ENCODE data around the gene ETV5. TPM values are rescaled to one million over a fixed set of nuclear protein-coding genes. Genes with fewer than 3 reads are reported as not detected.

ETV5 gene
- polyA plus RNA-seq, 1 of the 3 experiments (the other 2 are of a cell fraction): 20.9 TPM

DNA sequence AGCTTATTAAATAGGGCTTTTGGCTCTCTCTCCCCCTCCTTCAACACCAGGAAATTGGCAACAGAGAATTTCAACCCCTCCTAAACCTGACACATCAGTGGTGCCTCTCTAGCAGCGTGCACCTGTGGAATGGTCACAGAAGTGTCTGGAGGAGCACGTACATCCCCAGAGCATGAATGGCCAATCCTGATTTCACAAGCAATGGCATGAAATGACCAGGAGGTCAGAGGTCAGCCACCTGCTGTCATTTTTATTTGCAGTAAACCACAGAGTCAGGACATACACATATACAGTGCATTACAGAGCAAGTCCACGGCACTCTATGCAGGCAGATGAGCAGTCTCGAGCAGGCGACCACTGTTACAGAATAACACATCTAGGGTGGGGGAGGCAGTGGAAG is 25.1 kb upstream of the ETV5 start:
- Histone ChIP-seq H3F3A (replicated peaks; ENCODE audit: insufficient read depth) (no peaks in the 10 kb centered on the region), H3K9me3 (no peaks in the 10 kb centered on the region), H3K27ac (ENCODE audit: low read depth in 2 of 2, low read length in 1 of 2) (no peak overlapping the region), H3K36me3 (replicated peaks in 1 of 2; ENCODE audit: control insufficient read depth in 1 of 2, insufficient read depth in 2 of 2, low read length in 1 of 2) (no peaks in the 10 kb centered on the region), H3K9me2 (no peaks in the 10 kb centered on the region), H3K27me3 (ENCODE audit: insufficient read depth) (no peaks in the 10 kb centered on the region; the same call in 1 of the 2 replicates), H3K4me2 (no peak overlapping the region), H3K4me1 (ENCODE audit: control insufficient read depth in 1 of 2, insufficient read depth in 2 of 2, low read depth in 1 of 2, low read length in 1 of 2) (peaks cover 0 to 3% of the 10 kb centered on the region in 2 experiments; a peak in 1 of 4 replicates), H2AFZ (ENCODE audit: low read depth) (no peak overlapping the region), H3K79me2 (ENCODE audit: insufficient read depth) (no peaks in the 10 kb centered on the region), H3K9ac (no peak overlapping the region), H4K20me1 (ENCODE audit: insufficient read depth) (no peaks in the 10 kb centered on the region), H3K4me3 (ENCODE audit: low read depth in 2 of 2, low read length in 1 of 2) (no peak overlapping the region)
- WGBS (ENCODE audit: low lambda C conversion rate): 49% methylated on average over 5 of the region's 5 CpGs
- TF ChIP-seq TEAD4 (IDR thresholded peaks at IDR 0.05; ENCODE audit: borderline replicate concordance, insufficient read depth) (no peak), TAF1 (IDR thresholded peaks at IDR 0.05; ENCODE audit: borderline replicate concordance, low read depth, low read length) (no peak), MXI1 (IDR thresholded peaks at IDR 0.05; ENCODE audit: low read depth, low read length) (no peak), NFIC (IDR thresholded peaks at IDR 0.05; ENCODE audit: borderline replicate concordance) (no peak), RAD21 (IDR thresholded peaks at IDR 0.05; ENCODE audit: low read length) (no peak)
- TF ChIP-seq, protein P1, sequence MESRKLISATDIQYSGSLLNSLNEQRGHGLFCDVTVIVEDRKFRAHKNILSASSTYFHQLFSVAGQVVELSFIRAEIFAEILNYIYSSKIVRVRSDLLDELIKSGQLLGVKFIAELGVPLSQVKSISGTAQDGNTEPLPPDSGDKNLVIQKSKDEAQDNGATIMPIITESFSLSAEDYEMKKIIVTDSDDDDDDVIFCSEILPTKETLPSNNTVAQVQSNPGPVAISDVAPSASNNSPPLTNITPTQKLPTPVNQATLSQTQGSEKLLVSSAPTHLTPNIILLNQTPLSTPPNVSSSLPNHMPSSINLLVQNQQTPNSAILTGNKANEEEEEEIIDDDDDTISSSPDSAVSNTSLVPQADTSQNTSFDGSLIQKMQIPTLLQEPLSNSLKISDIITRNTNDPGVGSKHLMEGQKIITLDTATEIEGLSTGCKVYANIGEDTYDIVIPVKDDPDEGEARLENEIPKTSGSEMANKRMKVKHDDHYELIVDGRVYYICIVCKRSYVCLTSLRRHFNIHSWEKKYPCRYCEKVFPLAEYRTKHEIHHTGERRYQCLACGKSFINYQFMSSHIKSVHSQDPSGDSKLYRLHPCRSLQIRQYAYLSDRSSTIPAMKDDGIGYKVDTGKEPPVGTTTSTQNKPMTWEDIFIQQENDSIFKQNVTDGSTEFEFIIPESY (IDR thresholded peaks at IDR 0.05; ENCODE audit: borderline replicate concordance, low read depth): no peak
- DNase-seq: no peak
- ChIA-PET CTCF (interaction anchor here (1.0 kb wide), 1 partner anchor 12 kb away, joined by 3 read pairs; no protein-coding TSS in a partner anchor), POLR2A (no interaction called here)

GRCh38 chr3:186132487-186132886 is 23.6 kb upstream of the ETV5 start:
- Histone ChIP-seq H3K36me3 (replicated peaks in 1 of 2; ENCODE audit: control insufficient read depth in 1 of 2, insufficient read depth in 2 of 2, low read length in 1 of 2) (no peaks in the 10 kb centered on the region), H3K4me2 (no peak overlapping the region), H3K4me1 (ENCODE audit: control insufficient read depth in 1 of 2, insufficient read depth in 2 of 2, low read depth in 1 of 2, low read length in 1 of 2) (peaks cover 0 to 3% of the 10 kb centered on the region in 2 experiments; a peak in 1 of 4 replicates), H3K27ac (ENCODE audit: low read depth in 2 of 2, low read length in 1 of 2) (no peak overlapping the region), H3K9me3 (no peaks in the 10 kb centered on the region), H3K9ac (no peak overlapping the region), H3K9me2 (no peaks in the 10 kb centered on the region), H3K4me3 (ENCODE audit: low read depth in 2 of 2, low read length in 1 of 2) (no peak overlapping the region), H3K79me2 (ENCODE audit: insufficient read depth) (no peaks in the 10 kb centered on the region), H2AFZ (ENCODE audit: low read depth) (no peak overlapping the region), H4K20me1 (ENCODE audit: insufficient read depth) (no peaks in the 10 kb centered on the region), H3F3A (replicated peaks; ENCODE audit: insufficient read depth) (no peaks in the 10 kb centered on the region), H3K27me3 (ENCODE audit: insufficient read depth) (no peaks in the 10 kb centered on the region; the same call in 1 of the 2 replicates)
- no peak for DNase-seq
- POLR2A ChIA-PET: no interaction called here
- TF ChIP-seq RCOR1 (IDR thresholded peaks at IDR 0.05; ENCODE audit: low read length) (no peak), RXRA (IDR thresholded peaks at IDR 0.05; ENCODE audit: borderline replicate concordance, low read depth) (no peak), NFIC (IDR thresholded peaks at IDR 0.05; ENCODE audit: borderline replicate concordance) (no peak), SMC3 (IDR thresholded peaks at IDR 0.05; ENCODE audit: low read depth, low read length) (no peak), REST (IDR thresholded peaks at IDR 0.05; ENCODE audit: low read depth, low read length) (no peak), CHD2 (IDR thresholded peaks at IDR 0.05; ENCODE audit: low read length, partially characterized antibody) (no peak), RAD21 (IDR thresholded peaks at IDR 0.05; ENCODE audit: low read length) (no peak), FOSL2 (IDR thresholded peaks at IDR 0.05; ENCODE audit: borderline replicate concordance, low read depth) (no peak)
- TF ChIP-seq, protein P1 (IDR thresholded peaks at IDR 0.05; ENCODE audit: borderline replicate concordance, low read depth): no peak
- CTCF ChIA-PET: no interaction called here
- WGBS (ENCODE audit: low lambda C conversion rate): 43% methylated on average over 1 of the region's 2 CpGs
